GM12878 (cell line): Measurements from ENCODE around the gene CTNS. TPM values are rescaled to one million over a fixed set of nuclear protein-coding genes. Genes with fewer than 3 reads are reported as not detected.

ENCODE experiments used
- ATAC-seq: fragments of 200-7000 bp; cut with Tn5 transposase; 3 replicates; pipeline ENCODE4 v1.9.1; 2020; ENCODE audit warnings: mild to moderate bottlenecking, moderate library complexity
- BruUV-seq: library from RNA; stranded (reverse); fragments of 400-500 nt; replicated peaks from 2 replicates; lab custom pipeline; 2021; lab: Mats Ljungman, UMichigan
- CTCF ChIA-PET: fragments of 300-600 bp; sonication (Branson Sonifier 250); formaldehyde crosslinking; extraction: SDS; loops from one replicate; lab custom pipeline; 2021; ENCODE audit warnings: inconsistent platforms; lab: Yijun Ruan, JAX
- POLR2A ChIA-PET: fragments of 350-600 bp; formaldehyde crosslinking; extraction: SDS; loops from one replicate; lab custom pipeline; 2021; ENCODE audit warnings: inconsistent platforms; lab: Charles Lee
- RAD21 ChIA-PET: fragments of 300-600 bp; sonication (Branson Sonifier 250); formaldehyde crosslinking; loops from one replicate; lab custom pipeline; 2023; ENCODE audit warnings: antibody characterized with exemption; ENCODE audit not compliant: unreplicated experiment; lab: Charles Lee
- SMC1A ChIA-PET: fragments of 300-600 bp; sonication (Branson Sonifier 250); formaldehyde crosslinking; loops from one replicate; lab custom pipeline; 2023; ENCODE audit not compliant: unreplicated experiment, uncharacterized antibody; lab: Charles Lee
- DNase-seq: peaks from one replicate; pipeline ENCODE4 v3.0.0-alpha.2; 2011; ENCODE audit warnings: low read depth, low spot score
- FAIRE-seq: peaks from 3 replicates; lab custom pipeline; 2011; peaks lifted over from hg19 to GRCh38; lab: Jason Lieb, UNC
- H2AFZ ChIP-seq: 2 replicates; pipeline ENCODE4 v1.6.0; 2011; ENCODE audit warnings: low read depth, low read length, control low read depth; ENCODE audit not compliant: control insufficient read depth
- H3K27ac ChIP-seq: 2 replicates; pipeline ENCODE4 v1.5.1; 2011; ENCODE audit warnings: control low read depth; ENCODE audit not compliant: control insufficient read depth, insufficient read depth
- H3K27me3 ChIP-seq, 2 experiments: replicated peaks in 1 of 2; 2 replicates each; pipeline versions ENCODE4 v1.6.0 to v1.6.1; 2011; ENCODE audit warnings: low read length in 1 of 2; ENCODE audit not compliant: control insufficient read depth in 2 of 2, insufficient read depth in 2 of 2
- H3K36me3 ChIP-seq, 2 experiments: 2 replicates each; pipeline ENCODE4 v1.5.1; 2011; ENCODE audit warnings: low read length in 1 of 2; ENCODE audit not compliant: control insufficient read depth in 2 of 2, insufficient read depth in 2 of 2
- H3K4me1 ChIP-seq: 2 replicates; pipeline ENCODE4 v1.6.1; 2011; ENCODE audit warnings: mild to moderate bottlenecking, low read length, moderate library complexity, mixed read lengths; ENCODE audit not compliant: control insufficient read depth, insufficient read depth
- H3K4me2 ChIP-seq: 2 replicates; pipeline ENCODE4 v1.6.0; 2011; ENCODE audit warnings: control low read depth; ENCODE audit not compliant: control insufficient read depth, insufficient read depth
- H3K4me3 ChIP-seq: fragments of 200-600 bp; sonication (generic); 2 replicates; pipeline ENCODE4 v1.5.1; 2016
- H3K79me2 ChIP-seq: 2 replicates; pipeline ENCODE4 v1.6.0; 2011; ENCODE audit warnings: low read length; ENCODE audit not compliant: control insufficient read depth, insufficient read depth
- H3K9ac ChIP-seq: 2 replicates; pipeline ENCODE4 v1.8.0; 2011; ENCODE audit warnings: low read length, control low read depth, mixed read lengths; ENCODE audit not compliant: control insufficient read depth, insufficient read depth
- H3K9me3 ChIP-seq: replicated peaks from 3 replicates; pipeline ENCODE4 v1.5.1; 2011; ENCODE audit warnings: mild to moderate bottlenecking, low read length; ENCODE audit not compliant: control insufficient read depth, insufficient read depth
- H4K20me1 ChIP-seq: 2 replicates; pipeline ENCODE4 v1.6.0; 2011; ENCODE audit not compliant: control insufficient read depth, insufficient read depth
- HDAC2 ChIP-seq: fragments of 200-600 bp; sonication (generic); IDR thresholded peaks from 2 replicates; pipeline ENCODE4 v1.6.1; 2017
- MEF2A ChIP-seq: IDR thresholded peaks from 2 replicates; pipeline ENCODE4 v1.6.1; 2011; ENCODE audit warnings: low read depth, mild to moderate bottlenecking, low read length, moderate library complexity; ENCODE audit not compliant: insufficient read depth
- ZNF384 ChIP-seq: IDR thresholded peaks from 2 replicates; pipeline ENCODE4 v1.6.1; 2012; ENCODE audit warnings: low read depth, mild to moderate bottlenecking, low read length, improper control_type of control experiment, borderline replicate concordance
- WGBS: methylation state at CpG from one replicate; pipeline ENCODE4 v1.1.6; 2016; ENCODE audit warnings: low lambda C conversion rate; ENCODE audit not compliant: insufficient replicate concordance, insufficient coverage; ENCODE audit errors: missing lambda C conversion rate; 5-methylcytosine and 5-hydroxymethylcytosine counted together
- in situ Hi-C: fragments of 300-500 bp; cut with MboI; formaldehyde crosslinking; loops from 9 replicates; pipeline ENCODE4 v1.14.3; 2018; ENCODE audit warnings: mixed read lengths
- intact Hi-C: fragments of 100-400 bp; cut with micrococcal nuclease; formaldehyde crosslinking; loops from one replicate; pipeline ENCODE4 v1.14.2; 2022; ENCODE audit not compliant: unreplicated experiment
- polyA plus RNA-seq, 11 experiments: library from polyadenylated mRNA; depleted of rRNA in 4 of 11; unstranded in 6 of 11; stranded (reverse) in 5 of 11; fragments of >200 nt; fragmentation: Nextera tagmentation in 4 of 11; fragmentation: Illumina TruSeq in 1 of 11; extraction: Ambion mirVana in 4 of 11; extraction: Trizol in 1 of 11; gene quantifications; 1 replicate in 1 of 11; 2 replicates in 10 of 11; pipeline versions ENCODE4 v1.2.1 to v1.2.3, GENCODE V29; 2011 to 2016; ENCODE audit warnings: inconsistent platforms in 2 of 11, missing spikeins in 2 of 11, low read depth in 1 of 11
- total RNA-seq, 4 experiments: library from RNA; depleted of rRNA in 3 of 4; stranded (reverse); fragments of >200 nt in 3 of 4; fragmentation: Illumina TruSeq in 1 of 4; extraction: Trizol in 1 of 4; gene quantifications; 2 replicates each; pipeline versions ENCODE4 v1.2.1 to v1.2.3, GENCODE V29; 2013 to 2021
- TF ChIP-seq, protein P1 (sequence below): fragments of 450-650 bp; IDR thresholded peaks from 2 replicates; pipeline ENCODE4 v1.6.1; 2018; ENCODE audit warnings: mild to moderate bottlenecking, low read depth, moderate library complexity; ENCODE audit not compliant: partially characterized antibody
- TF ChIP-seq, protein P2 (sequence below): fragments of 150-350 bp; IDR thresholded peaks from 2 replicates; pipeline ENCODE4 v1.6.1; 2014; ENCODE audit warnings: mild to moderate bottlenecking, low read depth, low read length

The CTNS gene
- total and polyA plus RNA-seq, 10 of the 15 experiments (the other 5 are each of a cell fraction or from before 2014, with no cell fraction given) = 0.92 to 10.7 (median 6.4) TPM

DNA sequence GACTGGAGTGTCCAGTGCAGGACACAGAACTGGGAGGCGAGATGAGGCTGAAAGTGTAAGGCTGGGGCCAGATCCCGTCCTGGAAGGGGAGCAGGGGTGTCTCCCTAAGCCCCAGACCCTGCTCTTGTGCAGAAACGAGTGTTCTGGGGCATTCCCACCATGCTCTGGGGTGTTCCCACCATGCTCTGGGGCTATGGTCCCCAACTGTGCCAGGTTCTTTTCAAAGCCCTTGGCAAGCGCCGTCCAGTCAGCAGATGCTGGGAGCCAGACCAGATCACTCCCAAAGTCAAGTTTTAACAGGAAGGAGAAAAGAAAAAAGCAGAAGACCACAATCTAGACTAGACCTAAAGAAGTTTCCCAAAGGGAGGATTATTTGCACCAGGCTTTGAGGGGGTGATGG is 29.3 kb downstream of the CTNS start (continued):
- TF ChIP-seq, protein P1, sequence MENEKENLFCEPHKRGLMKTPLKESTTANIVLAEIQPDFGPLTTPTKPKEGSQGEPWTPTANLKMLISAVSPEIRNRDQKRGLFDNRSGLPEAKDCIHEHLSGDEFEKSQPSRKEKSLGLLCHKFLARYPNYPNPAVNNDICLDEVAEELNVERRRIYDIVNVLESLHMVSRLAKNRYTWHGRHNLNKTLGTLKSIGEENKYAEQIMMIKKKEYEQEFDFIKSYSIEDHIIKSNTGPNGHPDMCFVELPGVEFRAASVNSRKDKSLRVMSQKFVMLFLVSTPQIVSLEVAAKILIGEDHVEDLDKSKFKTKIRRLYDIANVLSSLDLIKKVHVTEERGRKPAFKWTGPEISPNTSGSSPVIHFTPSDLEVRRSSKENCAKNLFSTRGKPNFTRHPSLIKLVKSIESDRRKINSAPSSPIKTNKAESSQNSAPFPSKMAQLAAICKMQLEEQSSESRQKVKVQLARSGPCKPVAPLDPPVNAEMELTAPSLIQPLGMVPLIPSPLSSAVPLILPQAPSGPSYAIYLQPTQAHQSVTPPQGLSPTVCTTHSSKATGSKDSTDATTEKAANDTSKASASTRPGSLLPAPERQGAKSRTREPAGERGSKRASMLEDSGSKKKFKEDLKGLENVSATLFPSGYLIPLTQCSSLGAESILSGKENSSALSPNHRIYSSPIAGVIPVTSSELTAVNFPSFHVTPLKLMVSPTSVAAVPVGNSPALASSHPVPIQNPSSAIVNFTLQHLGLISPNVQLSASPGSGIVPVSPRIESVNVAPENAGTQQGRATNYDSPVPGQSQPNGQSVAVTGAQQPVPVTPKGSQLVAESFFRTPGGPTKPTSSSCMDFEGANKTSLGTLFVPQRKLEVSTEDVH = no peak
- TF ChIP-seq, protein P2, sequence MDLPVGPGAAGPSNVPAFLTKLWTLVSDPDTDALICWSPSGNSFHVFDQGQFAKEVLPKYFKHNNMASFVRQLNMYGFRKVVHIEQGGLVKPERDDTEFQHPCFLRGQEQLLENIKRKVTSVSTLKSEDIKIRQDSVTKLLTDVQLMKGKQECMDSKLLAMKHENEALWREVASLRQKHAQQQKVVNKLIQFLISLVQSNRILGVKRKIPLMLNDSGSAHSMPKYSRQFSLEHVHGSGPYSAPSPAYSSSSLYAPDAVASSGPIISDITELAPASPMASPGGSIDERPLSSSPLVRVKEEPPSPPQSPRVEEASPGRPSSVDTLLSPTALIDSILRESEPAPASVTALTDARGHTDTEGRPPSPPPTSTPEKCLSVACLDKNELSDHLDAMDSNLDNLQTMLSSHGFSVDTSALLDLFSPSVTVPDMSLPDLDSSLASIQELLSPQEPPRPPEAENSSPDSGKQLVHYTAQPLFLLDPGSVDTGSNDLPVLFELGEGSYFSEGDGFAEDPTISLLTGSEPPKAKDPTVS = no peak
- no peak for TF ChIP-seq MEF2A
- TF ChIP-seq, all 136 proteins: peak for 0

DNA sequence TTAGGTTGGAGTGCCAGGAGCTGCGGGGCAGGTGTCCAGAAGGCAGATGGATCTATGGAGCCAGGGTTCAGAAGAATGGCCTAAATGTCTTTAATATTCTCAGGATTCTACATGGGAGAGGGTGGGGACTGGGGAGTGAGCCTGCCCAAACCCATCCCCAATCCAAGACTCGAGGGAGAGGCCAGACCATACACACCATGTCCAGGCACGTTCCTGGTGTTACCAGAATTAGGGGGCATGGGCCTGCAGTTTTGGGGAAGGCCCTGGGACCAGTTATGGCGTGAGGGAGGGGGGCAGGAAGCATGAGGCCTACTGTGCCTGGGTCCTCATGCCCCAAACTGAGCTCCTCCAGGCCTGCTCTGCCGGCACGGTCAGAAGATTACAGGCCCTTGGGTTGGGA is 30.0 kb downstream of the CTNS start:
- in situ Hi-C loops = no loop called here
- H3K27me3 ChIP-seq = no peaks in the 10 kb centered on the region
- ATAC-seq = no peak
- no peak overlapping the region for H3K27ac ChIP-seq
- TF ChIP-seq HDAC2 (no peak), ZNF384 (no peak), MEF2A (no peak)
- WGBS = 83% methylated on average over 6 of the region's 6 CpGs
- no peak overlapping the region for H3K9ac ChIP-seq
- ChIA-PET POLR2A (interaction anchor here (2.1 kb wide), 1 partner anchor 30 kb away, joined by 11 read pairs; the partner anchor contains the start of genes CTNS and SHPK), RAD21 (no interaction called here), CTCF (interaction anchor here (0.9 kb wide), 1 partner anchor 26 kb away, joined by 5 read pairs; no protein-coding TSS in a partner anchor), SMC1A (interaction anchor here (1.2 kb wide), 1 partner anchor 16 kb away, joined by 4 read pairs; no protein-coding TSS in a partner anchor)
- no peak overlapping the region for H2AFZ ChIP-seq
- peaks cover 20% of the 10 kb centered on the region for H3K79me2 ChIP-seq
- no peaks in the 10 kb centered on the region for H4K20me1 ChIP-seq
- BruUV-seq = no TSS peak
- DNase-seq = no peak
- no peak overlapping the region for H3K4me2 ChIP-seq
- H3K9me3 ChIP-seq = no peaks in the 10 kb centered on the region
- H3K36me3 ChIP-seq = no peaks in the 10 kb centered on the region
- intact Hi-C loops = loop anchor here (10.0 kb wide), 1 partner anchor 112 kb away; the partner anchor contains the start of gene TRPV3
- H3K4me1 ChIP-seq = peaks cover 8% of the 10 kb centered on the region
- no peak for FAIRE-seq
- H3K4me3 ChIP-seq = no peak overlapping the region
